Measurements from ENCODE around the gene PDE4C. TPM values are rescaled to one million over a fixed set of nuclear protein-coding genes. Genes with fewer than 3 reads are reported as not detected.
A peak's percentile ranks its signal among the peaks of the same experiment; 100 is the strongest.

Gene PDE4C
- total RNA-seq, 1 donor from 2014 or later, result 0.21 TPM

GRCh38 chr19:18226956-18227780 is 930 bp upstream of the PDE4C start:
- no peak overlapping the region for H3K4me3 Mint-ChIP-seq (ENCODE audit: unreplicated experiment)
- no peak overlapping the region for H3K27ac Mint-ChIP-seq (ENCODE audit: unreplicated experiment)
- no peak for TF ChIP-seq CTCF (IDR thresholded peaks at IDR 0.05)
- no peak for DNase-seq (ENCODE audit: extremely low spot score, unreplicated experiment)
- peaks cover 2% of the 10 kb centered on the region for H3K27me3 Mint-ChIP-seq (ENCODE audit: unreplicated experiment)
- peaks cover 32% of the 10 kb centered on the region for H3K4me1 Mint-ChIP-seq (ENCODE audit: unreplicated experiment)
- H3K9me3 Mint-ChIP-seq (ENCODE audit: unreplicated experiment), result no peaks in the 10 kb centered on the region
- H3K36me3 Mint-ChIP-seq (ENCODE audit: unreplicated experiment), result no peaks in the 10 kb centered on the region

GRCh38 chr19:18225355-18225701 is 910 bp downstream of the PDE4C start:
- peaks cover 19% of the 10 kb centered on the region for H3K4me1 Mint-ChIP-seq (ENCODE audit: unreplicated experiment)
- peak overlapping the region; percentile 79 for H3K4me3 Mint-ChIP-seq (ENCODE audit: unreplicated experiment)
- DNase-seq (ENCODE audit: extremely low spot score, unreplicated experiment), result no peak
- H3K9me3 Mint-ChIP-seq (ENCODE audit: unreplicated experiment), result no peaks in the 10 kb centered on the region
- H3K27ac Mint-ChIP-seq (ENCODE audit: unreplicated experiment), result peak overlapping the region; percentile 76
- peaks cover 9% of the 10 kb centered on the region for H3K27me3 Mint-ChIP-seq (ENCODE audit: unreplicated experiment)
- no peak for TF ChIP-seq CTCF (IDR thresholded peaks at IDR 0.05)
- H3K36me3 Mint-ChIP-seq (ENCODE audit: unreplicated experiment), result no peaks in the 10 kb centered on the region

- Mint-ChIP-seq H3K4me3 (ENCODE audit: unreplicated experiment) (peak overlapping the region; percentile 79), H3K9me3 (ENCODE audit: unreplicated experiment) (no peaks in the 10 kb centered on the region), H3K27ac (ENCODE audit: unreplicated experiment) (peak overlapping the region; percentile 76), H3K36me3 (ENCODE audit: unreplicated experiment) (no peaks in the 10 kb centered on the region), H3K27me3 (ENCODE audit: unreplicated experiment) (peaks cover 12% of the 10 kb centered on the region), H3K4me1 (ENCODE audit: unreplicated experiment) (peaks cover 19% of the 10 kb centered on the region)
- no peak for TF ChIP-seq CTCF (IDR thresholded peaks at IDR 0.05)
- peak; percentile 100 for DNase-seq (ENCODE audit: extremely low spot score, unreplicated experiment)
Measured at GRCh38 chr19:18224525-18225354, 1.5 kb downstream of the PDE4C start.

GRCh38 chr19:18223860-18224524 is 2.2 kb downstream of the PDE4C start:
- Mint-ChIP-seq H3K27ac (ENCODE audit: unreplicated experiment) (peak overlapping the region; percentile 64), H3K9me3 (ENCODE audit: unreplicated experiment) (no peaks in the 10 kb centered on the region), H3K36me3 (ENCODE audit: unreplicated experiment) (no peaks in the 10 kb centered on the region), H3K4me1 (ENCODE audit: unreplicated experiment) (peaks cover 19% of the 10 kb centered on the region), H3K4me3 (ENCODE audit: unreplicated experiment) (peak overlapping the region; percentile 79), H3K27me3 (ENCODE audit: unreplicated experiment) (peaks cover 13% of the 10 kb centered on the region)
- TF ChIP-seq CTCF (IDR thresholded peaks at IDR 0.05), result no peak
- no peak for DNase-seq (ENCODE audit: extremely low spot score, unreplicated experiment)

All from osteocyte (in vitro differentiated cells).